Activated naive CD8-positive, alpha-beta T cell treated with anti-CD3 and anti-CD28 coated beads, Interleukin-2, amount 10 ng/mL, durations not matched to agents 7 days and 5 days (primary cell): ENCODE results near the gene TMEM187. TPM values are rescaled to one million over a fixed set of nuclear protein-coding genes. Genes with fewer than 3 reads are reported as not detected.
A peak's percentile ranks its signal among the peaks of the same experiment; 100 is the strongest.
"Not testable (repeated sequence)": the region's sequence is repeated elsewhere in the genome, so short reads cannot be mapped to it uniquely, and the experiment has no call there.

ENCODE experiments used
- ATAC-seq: fragments of 150-1000 bp; cut with Tn5 transposase; one replicate; pipeline ENCODE4 v1.10.0; 2021; ENCODE audit warnings: low read depth, moderate library complexity
- POLR2A ChIA-PET: fragments of 350-600 bp; sonication (Branson Sonifier 250); formaldehyde crosslinking; loops from one replicate; lab custom pipeline; 2021; ENCODE audit warnings: antibody characterized with exemption; lab: Charles Lee
- DNase-seq: peaks from one replicate; pipeline ENCODE4 v3.0.0; 2021
- H3K27ac Mint-ChIP-seq: one replicate; pipeline ENCODE4 v1.8.0; 2022; ENCODE audit warnings: mild to moderate bottlenecking, mixed read lengths
- H3K27me3 Mint-ChIP-seq: one replicate; pipeline ENCODE4 v1.8.0; 2022; ENCODE audit warnings: mild to moderate bottlenecking, moderate library complexity, mixed read lengths
- H3K36me3 Mint-ChIP-seq: one replicate; pipeline ENCODE4 v1.8.0; 2021; ENCODE audit warnings: mild to moderate bottlenecking, mixed read lengths
- H3K4me1 Mint-ChIP-seq: one replicate; pipeline ENCODE4 v1.8.0; 2021; ENCODE audit warnings: mixed read lengths
- H3K4me3 Mint-ChIP-seq: one replicate; pipeline ENCODE4 v1.8.0; 2022; ENCODE audit warnings: mild to moderate bottlenecking, moderate library complexity, mixed read lengths
- H3K9me3 Mint-ChIP-seq: one replicate; pipeline ENCODE4 v1.8.0; 2021; ENCODE audit warnings: mixed read lengths
- total RNA-seq, 2 experiments: library from RNA; stranded (reverse); gene quantifications; one replicate each; pipeline ENCODE4 v1.2.3, GENCODE V29; 2021

TMEM187 gene
- total RNA-seq, 2 experiments from 2014 or later = 8.6 to 9.7 TPM

- Mint-ChIP-seq H3K4me1 (peaks cover 10% of the 10 kb centered on the region), H3K9me3 (no peaks in the 10 kb centered on the region), H3K27me3 (no peaks in the 10 kb centered on the region), H3K27ac (peak overlapping the region; percentile 95), H3K36me3 (peaks cover 9% of the 10 kb centered on the region), H3K4me3 (peak overlapping the region; percentile 88)
- no peak for ATAC-seq
- no peak for DNase-seq
- POLR2A ChIA-PET = interaction anchor here (0.7 to 7.6 kb wide), 11 partner anchors 8 to 80 kb away, joined by 3 to 110 read pairs (median 7); partner anchors contain the start of genes ARHGAP4 and IRAK1
Observed at GRCh38 chrX:153973127-153974002, 811 bp downstream of the TMEM187 start.

DNA sequence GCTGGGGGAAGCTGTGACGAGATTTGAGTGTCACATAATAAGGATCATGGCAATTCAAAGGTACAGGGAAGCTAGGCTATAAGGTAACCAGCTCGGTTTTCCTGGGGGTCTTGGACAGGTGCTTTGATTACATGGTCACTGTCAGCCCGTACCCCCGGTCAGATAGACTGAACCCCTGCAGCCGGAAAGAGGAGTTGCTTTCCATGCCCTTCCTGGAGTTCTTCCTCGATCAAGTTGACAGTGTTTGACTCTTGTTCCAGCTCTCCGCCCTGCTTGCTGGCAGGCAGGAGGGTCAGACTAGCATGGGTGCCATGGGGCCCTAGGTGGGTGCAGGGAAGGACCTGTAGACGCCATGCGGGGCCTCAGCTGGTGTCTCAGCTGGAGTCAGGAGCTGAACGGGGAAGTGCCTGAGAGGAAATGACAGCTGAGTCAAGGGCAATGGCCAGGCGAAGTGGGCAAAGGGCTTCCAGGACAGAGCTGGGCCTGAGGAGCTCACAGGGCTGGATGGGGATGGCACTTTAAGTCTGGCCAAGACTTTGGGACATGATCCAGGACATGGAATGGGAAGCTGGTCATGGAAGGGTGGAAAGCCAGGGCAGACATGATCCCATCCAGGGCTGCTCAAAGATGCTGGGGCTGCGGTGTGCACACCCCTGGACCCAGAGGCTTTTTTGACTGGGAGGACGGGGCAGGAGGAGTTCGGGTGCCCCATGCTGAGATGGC lies 1.6 kb downstream of the TMEM187 start:
- H3K27ac Mint-ChIP-seq = peak overlapping the region; percentile 95
- H3K36me3 Mint-ChIP-seq = peaks cover 9% of the 10 kb centered on the region
- no peak for DNase-seq
- H3K27me3 Mint-ChIP-seq = no peaks in the 10 kb centered on the region
- peaks cover 10% of the 10 kb centered on the region for H3K4me1 Mint-ChIP-seq
- H3K4me3 Mint-ChIP-seq = peak overlapping the region; percentile 88
- POLR2A ChIA-PET = interaction anchor here (1.0 to 6.9 kb wide), 6 partner anchors 8 to 48 kb away, joined by 3 to 62 read pairs (median 6); partner anchors contain the start of genes ARHGAP4 and IRAK1
- no peak for ATAC-seq
- H3K9me3 Mint-ChIP-seq = no peaks in the 10 kb centered on the region

GRCh38 chrX:153974726-153975286 lies 2.3 kb downstream of the TMEM187 start:
- Mint-ChIP-seq H3K27me3 (no peaks in the 10 kb centered on the region), H3K27ac (peak overlapping the region; percentile 95), H3K9me3 (no peaks in the 10 kb centered on the region), H3K4me3 (peak overlapping the region; percentile 88), H3K36me3 (peaks cover 4% of the 10 kb centered on the region), H3K4me1 (peaks cover 10% of the 10 kb centered on the region)
- POLR2A ChIA-PET = interaction anchor here (1.0 to 6.9 kb wide), 4 partner anchors 8 to 45 kb away, joined by 4 to 62 read pairs (median 21); partner anchors contain the start of gene IRAK1
- no peak for ATAC-seq
- no peak for DNase-seq

GRCh38 chrX:153980394-153980793 lies 7.8 kb downstream of the TMEM187 start:
- H3K36me3 Mint-ChIP-seq, H3K9me3 Mint-ChIP-seq, H3K27me3 Mint-ChIP-seq, DNase-seq: not testable (repeated sequence)
- peak; percentile 45 for ATAC-seq
- peak overlapping the region; percentile 76 for H3K4me3 Mint-ChIP-seq
- POLR2A ChIA-PET = interaction anchor here (1.3 to 2.8 kb wide), 8 partner anchors 9 to 54 kb away, joined by 3 to 39 read pairs (median 8); partner anchors contain the start of genes ARHGAP4, HCFC1, IRAK1 and TMEM187
- peaks cover 36% of the 10 kb centered on the region for H3K4me1 Mint-ChIP-seq
- peak overlapping the region; percentile 92 for H3K27ac Mint-ChIP-seq

DNA sequence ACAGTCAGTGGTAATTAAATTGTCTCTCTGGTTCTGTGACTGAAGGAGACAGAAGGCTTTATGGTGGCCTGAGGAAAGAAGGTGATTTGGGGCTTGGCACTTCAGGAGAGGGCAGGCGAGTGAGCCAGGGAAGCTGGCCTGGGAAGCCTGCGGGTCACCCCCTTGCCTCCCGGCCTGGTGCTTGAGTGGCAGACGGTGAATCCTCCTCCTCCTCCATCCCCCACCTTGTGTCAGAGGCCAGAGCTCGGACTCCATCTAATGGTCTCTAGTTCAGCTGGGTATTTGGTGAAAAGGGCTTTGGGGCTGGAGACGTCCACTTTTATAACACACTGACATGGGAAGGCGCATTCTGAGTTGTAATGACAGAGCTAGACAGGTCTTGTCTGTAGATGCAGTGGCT lies 8.7 kb downstream of the TMEM187 start:
- H3K4me1 Mint-ChIP-seq = peaks cover 35% of the 10 kb centered on the region
- H3K4me3 Mint-ChIP-seq = peak overlapping the region; percentile 63
- ATAC-seq = no peak
- POLR2A ChIA-PET = interaction anchor here (1.1 to 2.8 kb wide), 9 partner anchors 9 to 55 kb away, joined by 3 to 39 read pairs (median 8); partner anchors contain the start of genes ARHGAP4, HCFC1, IRAK1 and TMEM187
- H3K9me3 Mint-ChIP-seq = no peaks in the 10 kb centered on the region
- H3K27me3 Mint-ChIP-seq = no peaks in the 10 kb centered on the region
- DNase-seq = peak; percentile 36
- peak overlapping the region; percentile 99 for H3K27ac Mint-ChIP-seq
- H3K36me3 Mint-ChIP-seq = no peaks in the 10 kb centered on the region

DNA sequence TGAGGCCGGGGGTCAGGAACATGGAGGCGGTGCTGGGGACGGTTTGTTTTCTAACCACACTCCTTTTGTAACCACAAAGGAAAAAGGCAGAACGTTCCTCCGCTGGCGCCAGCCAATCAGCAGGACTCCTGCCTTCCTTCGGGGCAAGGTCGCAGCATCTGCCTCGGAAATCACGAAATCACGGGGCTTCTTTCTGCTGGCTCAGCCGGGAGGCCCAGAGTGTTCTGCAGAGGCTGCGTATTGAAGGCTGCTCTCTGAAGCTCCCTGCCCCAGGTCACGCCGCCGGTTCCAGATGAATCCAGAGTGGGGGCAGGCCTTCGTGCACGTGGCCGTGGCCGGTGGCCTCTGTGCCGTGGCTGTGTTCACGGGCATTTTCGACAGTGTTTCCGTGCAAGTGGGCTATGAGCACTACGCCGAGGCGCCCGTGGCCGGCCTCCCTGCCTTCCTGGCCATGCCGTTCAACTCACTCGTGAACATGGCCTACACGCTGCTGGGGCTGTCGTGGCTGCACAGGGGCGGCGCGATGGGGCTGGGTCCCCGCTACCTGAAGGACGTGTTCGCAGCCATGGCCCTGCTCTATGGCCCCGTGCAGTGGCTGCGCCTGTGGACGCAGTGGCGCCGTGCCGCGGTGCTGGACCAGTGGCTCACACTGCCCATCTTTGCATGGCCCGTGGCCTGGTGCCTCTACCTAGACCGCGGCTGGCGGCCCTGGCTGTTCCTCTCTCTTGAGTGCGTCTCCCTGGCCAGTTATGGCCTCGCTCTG lies 9.4 kb downstream of the TMEM187 start:
- H3K27ac Mint-ChIP-seq = peak overlapping the region; percentile 99
- peaks cover 35% of the 10 kb centered on the region for H3K4me1 Mint-ChIP-seq
- no peaks in the 10 kb centered on the region for H3K27me3 Mint-ChIP-seq
- no peaks in the 10 kb centered on the region for H3K9me3 Mint-ChIP-seq
- ATAC-seq (peak; percentile 51), DNase-seq (peak; percentile 63)
- POLR2A ChIA-PET = interaction anchor here (1.1 to 2.8 kb wide), 10 partner anchors 8 to 56 kb away, joined by 3 to 39 read pairs (median 7); partner anchors contain the start of genes ARHGAP4, HCFC1, IRAK1 and TMEM187
- peak overlapping the region; percentile 63 for H3K4me3 Mint-ChIP-seq
- no peaks in the 10 kb centered on the region for H3K36me3 Mint-ChIP-seq

DNA sequence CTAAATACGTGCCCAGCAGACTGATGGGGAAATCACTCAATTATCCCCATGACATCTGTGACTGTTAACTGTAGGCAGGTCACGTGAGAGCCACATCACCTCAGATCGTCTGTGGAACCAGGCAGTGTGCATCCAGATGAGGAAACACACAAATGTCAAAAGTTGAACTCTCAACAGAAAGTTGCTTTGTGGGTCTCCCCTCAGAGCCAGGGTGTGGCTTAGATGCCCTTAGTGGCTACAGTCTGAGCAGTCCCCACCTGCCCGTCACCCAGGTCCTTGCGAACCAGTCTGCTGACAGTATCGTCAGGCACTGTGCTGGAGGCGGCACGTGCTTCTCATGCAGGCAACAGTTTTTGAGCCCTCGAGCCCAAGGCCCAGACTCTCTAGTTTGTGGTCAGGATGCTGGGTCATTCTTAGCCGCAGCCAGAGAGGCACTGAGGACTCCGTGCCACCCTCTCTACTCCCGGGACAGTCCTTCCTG lies 10.8 kb downstream of the TMEM187 start:
- H3K4me1 Mint-ChIP-seq = peaks cover 39% of the 10 kb centered on the region
- H3K27me3 Mint-ChIP-seq = no peaks in the 10 kb centered on the region

GRCh38 chrX:153984351-153985178 lies 12.0 kb downstream of the TMEM187 start:
- DNase-seq (peak; percentile 47), ATAC-seq (peak; percentile 51)
- Mint-ChIP-seq H3K4me3 (peak overlapping the region; percentile 89), H3K9me3 (no peaks in the 10 kb centered on the region), H3K4me1 (peaks cover 43% of the 10 kb centered on the region), H3K27me3 (no peaks in the 10 kb centered on the region), H3K36me3 (no peaks in the 10 kb centered on the region), H3K27ac (peak overlapping the region; percentile 99)
- POLR2A ChIA-PET = interaction anchor here (0.6 to 3.8 kb wide), 12 partner anchors 13 to 527 kb away, joined by 3 to 62 read pairs (median 5); partner anchors contain the start of genes HCFC1, IRAK1 and TMEM187

More for the DNA sequence above, 10.8 kb downstream of the TMEM187 start:
- H3K9me3 Mint-ChIP-seq = no peaks in the 10 kb centered on the region
- POLR2A ChIA-PET = interaction anchor here (1.5 to 3.8 kb wide), 4 partner anchors 9 to 35 kb away, joined by 4 to 62 read pairs (median 22); partner anchors contain the start of genes HCFC1 and TMEM187
- peak overlapping the region; percentile 99 for H3K27ac Mint-ChIP-seq
- DNase-seq (peak; percentile 32), ATAC-seq (no peak)
- peak overlapping the region; percentile 63 for H3K4me3 Mint-ChIP-seq
- H3K36me3 Mint-ChIP-seq = no peaks in the 10 kb centered on the region

GRCh38 chrX:153988493-153988892 lies 15.9 kb downstream of the TMEM187 start:
- no peak for DNase-seq
- POLR2A ChIA-PET = no interaction called here
- Mint-ChIP-seq H3K27me3 (no peaks in the 10 kb centered on the region), H3K9me3 (no peaks in the 10 kb centered on the region), H3K4me3 (no peak overlapping the region), H3K27ac (peak overlapping the region; percentile 57), H3K4me1 (peaks cover 34% of the 10 kb centered on the region), H3K36me3 (no peaks in the 10 kb centered on the region)
- no peak for ATAC-seq

DNA sequence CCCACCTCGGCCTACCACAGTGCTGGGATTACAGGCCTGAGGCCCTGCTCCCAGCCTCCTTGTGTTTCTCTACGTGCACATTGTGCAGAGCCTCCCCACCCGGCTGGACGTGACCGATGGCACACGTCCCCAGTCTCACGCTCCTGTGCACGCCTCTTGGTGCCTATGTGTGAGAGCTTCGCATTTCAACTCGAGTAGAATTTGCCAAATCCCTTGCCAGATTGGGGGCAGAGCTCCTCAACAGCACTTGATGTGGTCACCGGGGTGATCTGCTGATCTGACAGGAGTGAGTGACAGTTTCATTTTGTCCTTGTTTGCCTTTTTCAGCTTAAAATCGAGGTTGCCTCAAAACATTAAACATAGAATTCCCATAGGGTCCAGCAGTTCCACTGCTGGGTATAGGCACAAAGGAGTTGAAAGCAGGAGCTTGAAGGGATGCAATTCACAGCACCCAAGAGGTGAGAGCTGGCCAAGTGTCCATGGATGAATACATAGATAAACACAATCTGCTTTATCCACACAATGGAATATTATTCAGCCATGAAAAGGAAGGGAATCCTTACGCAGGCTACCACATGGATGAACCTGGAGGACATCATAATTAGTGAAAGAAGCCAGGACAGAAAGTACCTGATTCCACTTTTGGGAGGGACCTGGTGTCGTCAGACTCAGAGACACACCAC lies 17.6 kb downstream of the TMEM187 start:
- Mint-ChIP-seq H3K27ac (peak overlapping the region; percentile 90), H3K27me3 (no peaks in the 10 kb centered on the region), H3K9me3 (no peaks in the 10 kb centered on the region), H3K4me1 (peaks cover 21% of the 10 kb centered on the region), H3K36me3 (no peaks in the 10 kb centered on the region), H3K4me3 (peak overlapping the region; percentile 65)
- POLR2A ChIA-PET = interaction anchor here (0.7 to 1.8 kb wide), 10 partner anchors 9 to 63 kb away, joined by 3 to 9 read pairs (median 4); partner anchors contain the start of genes HCFC1 and TMEM187
- ATAC-seq (peak; percentile 23), DNase-seq (peak; percentile 33)
